ENCODE data around the gene CBLL2.

- no peak for TF ChIP-seq CTCF (IDR thresholded peaks at IDR 0.05)
- no peak for TF ChIP-seq POLR2A (IDR thresholded peaks at IDR 0.05)
Measured at GRCh38 chrX:22314692-22315091, 42.0 kb downstream of the CBLL2 start.

Data from body of pancreas (tissue), 4 donors.